Activated naive CD8-positive, alpha-beta T cell treated with anti-CD3 and anti-CD28 coated beads, Interleukin-2, amount 50 U/mL, for 24 hours (primary cell): ENCODE data around the gene S100A12.

ENCODE experiments used
- ATAC-seq: fragments of 150-1000 bp; cut with Tn5 transposase; one replicate; pipeline ENCODE4 v1.10.0; 2021
- DNase-seq: peaks from one replicate; pipeline ENCODE4 v3.0.0; 2021
- H3K27ac Mint-ChIP-seq: one replicate; pipeline ENCODE4 v1.8.0; 2021; ENCODE audit warnings: mild to moderate bottlenecking, mixed read lengths
- H3K27me3 Mint-ChIP-seq: one replicate; pipeline ENCODE4 v1.8.0; 2021; ENCODE audit warnings: mixed read lengths
- H3K36me3 Mint-ChIP-seq: one replicate; pipeline ENCODE4 v1.8.0; 2021; ENCODE audit warnings: low read depth, mixed read lengths
- H3K4me1 Mint-ChIP-seq: one replicate; pipeline ENCODE4 v1.8.0; 2021; ENCODE audit warnings: mixed read lengths
- H3K4me3 Mint-ChIP-seq: one replicate; pipeline ENCODE4 v1.8.0; 2021; ENCODE audit warnings: mild to moderate bottlenecking, moderate library complexity, mixed read lengths
- H3K9me3 Mint-ChIP-seq: one replicate; pipeline ENCODE4 v1.8.0; 2021; ENCODE audit warnings: mixed read lengths

Gene S100A12

GRCh38 chr1:153402226-153402625, 26.8 kb upstream of the S100A12 start:
- H3K4me3 Mint-ChIP-seq, result no peak overlapping the region
- no peak overlapping the region for H3K27ac Mint-ChIP-seq
- peaks cover 3% of the 10 kb centered on the region for H3K9me3 Mint-ChIP-seq
- no peaks in the 10 kb centered on the region for H3K4me1 Mint-ChIP-seq
- peaks cover 5% of the 10 kb centered on the region for H3K27me3 Mint-ChIP-seq
- no peaks in the 10 kb centered on the region for H3K36me3 Mint-ChIP-seq
- no peak for ATAC-seq
- no peak for DNase-seq

- peaks cover 6% of the 10 kb centered on the region for H3K27me3 Mint-ChIP-seq
- H3K9me3 Mint-ChIP-seq, result peaks cover 3% of the 10 kb centered on the region
- no peak overlapping the region for H3K27ac Mint-ChIP-seq
- H3K4me3 Mint-ChIP-seq, result no peak overlapping the region
- ATAC-seq, result no peak
- H3K36me3 Mint-ChIP-seq, result no peaks in the 10 kb centered on the region
- no peaks in the 10 kb centered on the region for H3K4me1 Mint-ChIP-seq
- DNase-seq, result no peak
Measured at GRCh38 chr1:153401461-153401860, 26.0 kb upstream of the S100A12 start.

GRCh38 chr1:153400244-153400643, 24.8 kb upstream of the S100A12 start:
- DNase-seq, result no peak
- H3K27me3 Mint-ChIP-seq, result peaks cover 10% of the 10 kb centered on the region
- H3K9me3 Mint-ChIP-seq, result peaks cover 3% of the 10 kb centered on the region
- H3K4me3 Mint-ChIP-seq, result no peak overlapping the region
- no peak overlapping the region for H3K27ac Mint-ChIP-seq
- ATAC-seq, result no peak
- no peaks in the 10 kb centered on the region for H3K4me1 Mint-ChIP-seq
- no peaks in the 10 kb centered on the region for H3K36me3 Mint-ChIP-seq

GRCh38 chr1:153399401-153400055, 24.1 kb upstream of the S100A12 start:
- H3K4me3 Mint-ChIP-seq, result no peak overlapping the region
- DNase-seq, result no peak
- peaks cover under 1% of the 10 kb centered on the region for H3K9me3 Mint-ChIP-seq
- ATAC-seq, result no peak
- H3K27ac Mint-ChIP-seq, result no peak overlapping the region
- peaks cover 10% of the 10 kb centered on the region for H3K27me3 Mint-ChIP-seq
- H3K36me3 Mint-ChIP-seq, result no peaks in the 10 kb centered on the region
- H3K4me1 Mint-ChIP-seq, result no peaks in the 10 kb centered on the region

GRCh38 chr1:153397924-153398651, 22.7 kb upstream of the S100A12 start:
- H3K27me3 Mint-ChIP-seq, result peaks cover 11% of the 10 kb centered on the region
- no peaks in the 10 kb centered on the region for H3K9me3 Mint-ChIP-seq
- no peaks in the 10 kb centered on the region for H3K4me1 Mint-ChIP-seq
- no peak overlapping the region for H3K27ac Mint-ChIP-seq
- H3K36me3 Mint-ChIP-seq, result no peaks in the 10 kb centered on the region
- DNase-seq (no peak), ATAC-seq (no peak)
- no peak overlapping the region for H3K4me3 Mint-ChIP-seq

GRCh38 chr1:153397051-153397923, 21.9 kb upstream of the S100A12 start:
- Mint-ChIP-seq H3K4me1 (no peaks in the 10 kb centered on the region), H3K27ac (no peak overlapping the region), H3K36me3 (no peaks in the 10 kb centered on the region), H3K27me3 (peaks cover 13% of the 10 kb centered on the region), H3K9me3 (no peaks in the 10 kb centered on the region), H3K4me3 (no peak overlapping the region)
- ATAC-seq, result no peak
- no peak for DNase-seq

GRCh38 chr1:153396461-153396860, 21.0 kb upstream of the S100A12 start:
- no peak for DNase-seq

GRCh38 chr1:153395776-153396175, 20.4 kb upstream of the S100A12 start:
- DNase-seq (no peak), ATAC-seq (no peak)
- no peaks in the 10 kb centered on the region for H3K36me3 Mint-ChIP-seq
- no peak overlapping the region for H3K4me3 Mint-ChIP-seq
- no peaks in the 10 kb centered on the region for H3K4me1 Mint-ChIP-seq
- no peak overlapping the region for H3K27ac Mint-ChIP-seq
- H3K9me3 Mint-ChIP-seq, result no peaks in the 10 kb centered on the region
- peaks cover 13% of the 10 kb centered on the region for H3K27me3 Mint-ChIP-seq

More at GRCh38 chr1:153396461-153396860, 21.0 kb upstream of the S100A12 start:
- H3K27me3 Mint-ChIP-seq, result peaks cover 13% of the 10 kb centered on the region
- no peaks in the 10 kb centered on the region for H3K9me3 Mint-ChIP-seq
- no peak for ATAC-seq
- H3K4me1 Mint-ChIP-seq, result no peaks in the 10 kb centered on the region
- H3K36me3 Mint-ChIP-seq, result no peaks in the 10 kb centered on the region
- no peak overlapping the region for H3K4me3 Mint-ChIP-seq
- no peak overlapping the region for H3K27ac Mint-ChIP-seq

- Mint-ChIP-seq H3K4me1 (no peaks in the 10 kb centered on the region), H3K27me3 (peaks cover 13% of the 10 kb centered on the region), H3K9me3 (no peaks in the 10 kb centered on the region), H3K27ac (no peak overlapping the region), H3K4me3 (no peak overlapping the region), H3K36me3 (no peaks in the 10 kb centered on the region)
- ATAC-seq (no peak), DNase-seq (no peak)
Measured at GRCh38 chr1:153395136-153395685, 19.8 kb upstream of the S100A12 start.

- Mint-ChIP-seq H3K4me1 (peaks cover 2% of the 10 kb centered on the region), H3K9me3 (no peaks in the 10 kb centered on the region), H3K27ac (no peak overlapping the region), H3K36me3 (no peaks in the 10 kb centered on the region), H3K27me3 (peaks cover 16% of the 10 kb centered on the region), H3K4me3 (no peak overlapping the region)
- no peak for ATAC-seq
- no peak for DNase-seq
Measured at GRCh38 chr1:153394391-153394790, 19.0 kb upstream of the S100A12 start.

- DNase-seq, result no peak
- Mint-ChIP-seq H3K36me3 (no peaks in the 10 kb centered on the region), H3K9me3 (no peaks in the 10 kb centered on the region), H3K4me1 (peaks cover 2% of the 10 kb centered on the region), H3K27ac (no peak overlapping the region), H3K27me3 (peaks cover 16% of the 10 kb centered on the region), H3K4me3 (no peak overlapping the region)
- ATAC-seq, result no peak
Measured at GRCh38 chr1:153393926-153394325, 18.5 kb upstream of the S100A12 start.

- DNase-seq (no peak), ATAC-seq (no peak)
- no peak overlapping the region for H3K27ac Mint-ChIP-seq
- H3K9me3 Mint-ChIP-seq, result no peaks in the 10 kb centered on the region
- H3K4me1 Mint-ChIP-seq, result peaks cover 2% of the 10 kb centered on the region
- peaks cover 18% of the 10 kb centered on the region for H3K27me3 Mint-ChIP-seq
- no peaks in the 10 kb centered on the region for H3K36me3 Mint-ChIP-seq
- no peak overlapping the region for H3K4me3 Mint-ChIP-seq
Measured at GRCh38 chr1:153392822-153393221, 17.4 kb upstream of the S100A12 start.

- H3K36me3 Mint-ChIP-seq, result no peaks in the 10 kb centered on the region
- H3K4me1 Mint-ChIP-seq, result peaks cover 2% of the 10 kb centered on the region
- no peaks in the 10 kb centered on the region for H3K9me3 Mint-ChIP-seq
- H3K27me3 Mint-ChIP-seq, result peaks cover 16% of the 10 kb centered on the region
- ATAC-seq (no peak), DNase-seq (no peak)
- no peak overlapping the region for H3K27ac Mint-ChIP-seq
- no peak overlapping the region for H3K4me3 Mint-ChIP-seq
Measured at GRCh38 chr1:153392258-153392657, 16.8 kb upstream of the S100A12 start.

- ATAC-seq (no peak), DNase-seq (no peak)
- H3K4me1 Mint-ChIP-seq, result peaks cover 2% of the 10 kb centered on the region
- no peaks in the 10 kb centered on the region for H3K36me3 Mint-ChIP-seq
- H3K27me3 Mint-ChIP-seq, result peaks cover 15% of the 10 kb centered on the region
- no peak within 1 kb of the TSS for H3K27ac Mint-ChIP-seq
- H3K4me3 Mint-ChIP-seq, result no peak within 1 kb of the TSS
- H3K9me3 Mint-ChIP-seq, result no peaks in the 10 kb centered on the region
Measured at GRCh38 chr1:153390938-153391710, 15.7 kb upstream of the S100A12 start, which contains the start of gene S100A8. S100A8 (minus strand) TSS chr1:153391073; CDS start chr1:153390535, 538 bp downstream.
